B cell (primary cell): ENCODE results near the gene NABP1. TPM values are rescaled to one million over a fixed set of nuclear protein-coding genes. Genes with fewer than 3 reads are reported as not detected.

Experiments used
- ATAC-seq: fragments of 200-7000 bp; cut with Tn5 transposase; one replicate; pipeline ENCODE4 v1.10.0; 2021; ENCODE audit warnings: low read depth, mild to moderate bottlenecking, moderate number of reproducible peaks, moderate library complexity
- CTCF ChIA-PET: fragments of 350-600 bp; sonication (Branson Sonifier 250); formaldehyde crosslinking; loops from one replicate; lab custom pipeline; 2021; ENCODE audit warnings: antibody characterized with exemption, inconsistent platforms; lab: Charles Lee
- POLR2A ChIA-PET: fragments of 350-600 bp; sonication (Branson Sonifier 250); formaldehyde crosslinking; loops from one replicate; lab custom pipeline; 2021; ENCODE audit warnings: antibody characterized with exemption; lab: Charles Lee
- DNase-seq: peaks from one replicate; pipeline ENCODE4 v3.0.0; 2013
- H2AFZ ChIP-seq: 2 replicates; pipeline ENCODE4 v1.6.1; 2012; ENCODE audit warnings: mild to moderate bottlenecking, low read depth, low read length; ENCODE audit not compliant: insufficient read depth, poor library complexity, severe bottlenecking
- H3K27ac ChIP-seq, 2 donors: 1 replicate in 1 of 2; 2 replicates in 1 of 2; pipeline ENCODE4 v1.5.1; 2012 to 2013; ENCODE audit warnings: low read length in 2 of 2, mild to moderate bottlenecking in 2 of 2, moderate library complexity in 1 of 2
- H3K27me3 ChIP-seq, 4 experiments: fragments of 200-600 bp in 1 of 4; sonication (generic) in 1 of 4; replicated peaks in 1 of 4; 1 replicate in 2 of 4; 2 replicates in 2 of 4; pipeline versions ENCODE4 v1.6.1 to v1.7.0; 2013 to 2016; ENCODE audit warnings: low read length in 3 of 4, mild to moderate bottlenecking in 2 of 4, mixed read lengths in 1 of 4, moderate library complexity in 1 of 4; ENCODE audit not compliant: insufficient read depth in 4 of 4, control insufficient read depth in 3 of 4; ENCODE audit errors: control extremely low read depth in 1 of 4
- H3K36me3 ChIP-seq, 2 experiments: replicated peaks in 1 of 2; 1 replicate in 1 of 2; 2 replicates in 1 of 2; pipeline versions ENCODE4 v1.6.1 to v1.7.1; 2013; ENCODE audit warnings: low read length in 1 of 2; ENCODE audit not compliant: insufficient read depth in 2 of 2, control insufficient read depth in 1 of 2; ENCODE audit errors: control extremely low read depth in 1 of 2, extremely low read depth in 1 of 2
- H3K4me1 ChIP-seq, 2 donors: fragments of 200-600 bp in 1 of 2; sonication (generic) in 1 of 2; 1 replicate in 1 of 2; 2 replicates in 1 of 2; pipeline versions ENCODE4 v1.5.1 to v1.6.1; 2013 to 2017; ENCODE audit warnings: low read length in 2 of 2; ENCODE audit not compliant: control insufficient read depth in 2 of 2, insufficient read depth in 2 of 2
- H3K4me2 ChIP-seq: replicated peaks from 2 replicates; pipeline ENCODE3; 2012; ENCODE audit warnings: mild to moderate bottlenecking, low read depth, low read length; ENCODE audit not compliant: poor library complexity, severe bottlenecking
- H3K4me3 ChIP-seq, 5 experiments: fragments of 200-600 bp in 1 of 5; sonication (generic) in 1 of 5; 1 replicate in 3 of 5; 2 replicates in 2 of 5; pipeline versions ENCODE4 v1.5.1 to v1.7.0; 2011 to 2016; ENCODE audit warnings: low read length in 4 of 5, mild to moderate bottlenecking in 4 of 5, low read depth in 2 of 5, control low read depth in 1 of 5, moderate library complexity in 1 of 5; ENCODE audit not compliant: insufficient read depth in 1 of 5; ENCODE audit errors: control extremely low read depth in 1 of 5, extremely low read depth in 1 of 5
- H3K79me2 ChIP-seq: fragments of 200-600 bp; sonication (generic); one replicate; pipeline ENCODE4 v1.6.0; 2016; ENCODE audit warnings: low read length; ENCODE audit not compliant: control insufficient read depth, insufficient read depth
- H3K9ac ChIP-seq: fragments of 200-600 bp; sonication (generic); 2 replicates; pipeline ENCODE4 v1.6.1; 2017; ENCODE audit warnings: mild to moderate bottlenecking, low read length, moderate library complexity
- H3K9me3 ChIP-seq, 3 donors: one replicate each; pipeline versions ENCODE4 v1.6.1 to v1.7.1; 2013; ENCODE audit warnings: low read length in 2 of 3; ENCODE audit not compliant: control insufficient read depth in 2 of 3, insufficient read depth in 1 of 3; ENCODE audit errors: control extremely low read depth in 1 of 3
- H4K20me1 ChIP-seq: 2 replicates; pipeline ENCODE4 v1.6.0; 2012; ENCODE audit warnings: mild to moderate bottlenecking, low read length; ENCODE audit not compliant: insufficient read depth, control insufficient read depth, poor library complexity, severe bottlenecking
- H3K27ac Mint-ChIP-seq: one replicate; pipeline ENCODE4 v1.8.0; 2021; ENCODE audit warnings: mixed read lengths
- H3K27me3 Mint-ChIP-seq: one replicate; pipeline ENCODE4 v1.8.0; 2021; ENCODE audit warnings: mixed read lengths
- H3K4me1 Mint-ChIP-seq: one replicate; pipeline ENCODE4 v1.8.0; 2021; ENCODE audit warnings: mixed read lengths
- H3K4me3 Mint-ChIP-seq: one replicate; pipeline ENCODE4 v1.8.0; 2021; ENCODE audit warnings: mixed read lengths
- H3K9me3 Mint-ChIP-seq: one replicate; pipeline ENCODE4 v1.8.0; 2022; ENCODE audit warnings: mixed read lengths; ENCODE audit not compliant: insufficient read depth
- CTCF ChIP-seq: fragments of 200-600 bp; IDR thresholded peaks from one replicate; pipeline ENCODE4 v1.8.0; 2022; ENCODE audit warnings: antibody characterized with exemption, mild to moderate bottlenecking
- EZH2 ChIP-seq: IDR thresholded peaks from 2 replicates; pipeline ENCODE4 v1.6.1; 2012; ENCODE audit warnings: borderline replicate concordance, low read depth, mild to moderate bottlenecking, moderate library complexity, low read length; ENCODE audit not compliant: insufficient read depth, poor library complexity, severe bottlenecking
- WGBS: methylation state at CpG from one replicate; pipeline ENCODE4 v1.1.5; 2013; ENCODE audit warnings: missing lambda C conversion rate; ENCODE audit not compliant: insufficient coverage; 5-methylcytosine and 5-hydroxymethylcytosine counted together
- intact Hi-C: fragments of 100-400 bp; cut with micrococcal nuclease; formaldehyde crosslinking; loops from one replicate; pipeline ENCODE4 v1.10.0; 2022
- polyA plus RNA-seq: library from polyadenylated mRNA; depleted of rRNA; stranded (reverse); fragments of >200 nt; gene quantifications from 2 replicates; pipeline ENCODE4 v1.2.3, GENCODE V29; 2012
- total RNA-seq, 2 donors: library from RNA; stranded (reverse); fragments of 120-200 nt in 1 of 2; gene quantifications; 1 replicate in 1 of 2; 2 replicates in 1 of 2; pipeline versions ENCODE4 v1.2.3 to v1.2.4, GENCODE V29; 2013 to 2022

The NABP1 gene
- total and polyA plus RNA-seq, 2 donors (not counting 1 experiment from before 2014, with no cell fraction given): 7.2 to 56.4 TPM

GRCh38 chr2:191713837-191714236 lies 35.9 kb downstream of the NABP1 start:
- ChIA-PET POLR2A (no interaction called here), CTCF (interaction anchor here (1.8 kb wide), 1 partner anchor 10 kb away, joined by 4 read pairs; no protein-coding TSS in a partner anchor)
- Histone ChIP-seq H3K4me3 (no peak overlapping the region), H3K4me1 (no peaks in the 10 kb centered on the region), H3K79me2 (no peaks in the 10 kb centered on the region), H3K27ac (no peak overlapping the region), H3K36me3 (no peaks in the 10 kb centered on the region), H3K27me3 (no peaks in the 10 kb centered on the region), H4K20me1 (no peaks in the 10 kb centered on the region), H2AFZ (no peak overlapping the region), H3K9ac (no peak overlapping the region), H3K9me3 (no peaks in the 10 kb centered on the region), H3K4me2 (no peak overlapping the region)
- Mint-ChIP-seq H3K27ac (no peak overlapping the region), H3K4me1 (peaks cover 3% of the 10 kb centered on the region), H3K27me3 (no peaks in the 10 kb centered on the region), H3K9me3 (no peaks in the 10 kb centered on the region), H3K4me3 (no peak overlapping the region)
- intact Hi-C loops: no loop called here
- TF ChIP-seq CTCF: no peak
- no peak for TF ChIP-seq EZH2
- ATAC-seq: no peak
- DNase-seq: no peak
- whole genome bisulfite sequencing: 29% methylated on average over 1 of the region's 1 CpG

- H3K4me1 Mint-ChIP-seq: peaks cover 3% of the 10 kb centered on the region
- CTCF ChIA-PET: interaction anchor here (1.1 to 1.8 kb wide), 4 partner anchors 9 to 159 kb away, joined by 3 to 4 read pairs (median 4); no protein-coding TSS in a partner anchor
- no peak overlapping the region for H3K4me3 Mint-ChIP-seq
- H3K27me3 Mint-ChIP-seq: no peaks in the 10 kb centered on the region
- Histone ChIP-seq H3K9ac (no peak overlapping the region), H4K20me1 (no peaks in the 10 kb centered on the region), H3K27me3 (no peaks in the 10 kb centered on the region), H3K27ac (no peak overlapping the region), H3K79me2 (no peaks in the 10 kb centered on the region), H2AFZ (no peak overlapping the region), H3K4me2 (no peak overlapping the region), H3K4me1 (no peaks in the 10 kb centered on the region), H3K9me3 (no peaks in the 10 kb centered on the region), H3K4me3 (no peak overlapping the region), H3K36me3 (no peaks in the 10 kb centered on the region)
- intact Hi-C loops: no loop called here
- TF ChIP-seq CTCF: no peak
- no peak for TF ChIP-seq EZH2
- ATAC-seq: no peak
- POLR2A ChIA-PET: no interaction called here
- no peak for DNase-seq
- H3K27ac Mint-ChIP-seq: no peak overlapping the region
- 100% methylated on average over 1 of the region's 4 CpGs for WGBS
- no peaks in the 10 kb centered on the region for H3K9me3 Mint-ChIP-seq
Observed at GRCh38 chr2:191714925-191715324, 37.0 kb downstream of the NABP1 start.
